HL-60 (cell line): ENCODE results near the gene POLN.
"Not testable (repeated sequence)": the region's sequence is repeated elsewhere in the genome, so short reads cannot be mapped to it uniquely, and the experiment has no call there.

ENCODE experiments used
- DNase-seq, 2 experiments: peaks; one replicate each; pipeline ENCODE4 v3.0.0-alpha.2; 2010 to 2020; ENCODE audit warnings: low read depth in 1 of 2, low spot score in 1 of 2
- H3K27ac ChIP-seq: fragments of 250-450 bp; sonication (Bioruptor Pico); replicated peaks from 2 replicates; pipeline ENCODE4 v1.5.1; 2020; ENCODE audit warnings: mild to moderate bottlenecking, moderate library complexity
- H3K27me3 ChIP-seq: fragments of 250-450 bp; sonication (Bioruptor Pico); 2 replicates; pipeline ENCODE4 v1.5.1; 2021; ENCODE audit warnings: mild to moderate bottlenecking, moderate library complexity; ENCODE audit not compliant: insufficient read depth, poor library complexity, severe bottlenecking
- H3K4me3 ChIP-seq: replicated peaks from 2 replicates; pipeline ENCODE4 v1.5.1; 2011; ENCODE audit warnings: mild to moderate bottlenecking, control low read depth, low read length; ENCODE audit not compliant: insufficient read depth
- CTCF ChIP-seq: IDR thresholded peaks from one replicate; pipeline ENCODE4 v1.5.1; 2011; ENCODE audit warnings: low read length, control low read depth, inconsistent platforms; ENCODE audit not compliant: insufficient read depth
- GABPA ChIP-seq: IDR thresholded peaks from 2 replicates; pipeline ENCODE4 v1.6.1; 2012; ENCODE audit warnings: low read depth
- POLR2AphosphoS5 ChIP-seq: IDR thresholded peaks from 2 replicates; pipeline ENCODE4 v1.6.1; 2012; ENCODE audit warnings: low read depth
- REST ChIP-seq: IDR thresholded peaks from 2 replicates; pipeline ENCODE4 v1.6.1; 2012; ENCODE audit warnings: low read depth; ENCODE audit not compliant: insufficient replicate concordance
- SPI1 ChIP-seq: IDR thresholded peaks from 2 replicates; pipeline ENCODE4 v1.6.1; 2012; ENCODE audit warnings: low read depth, mild to moderate bottlenecking, borderline replicate concordance

The POLN gene

GRCh38 chr4:2036866-2037265 is 205.1 kb downstream of the POLN start:
- Histone ChIP-seq H3K27me3 (peaks cover 15% of the 10 kb centered on the region), H3K4me3 (no peak overlapping the region), H3K27ac (no peak overlapping the region; the same call in 1 of the 2 replicates)
- TF ChIP-seq SPI1 (peak; percentile 97), GABPA (no peak), POLR2AphosphoS5 (peak; percentile 54), CTCF (no peak), REST (no peak)
- peak; percentile 69 to 75 for DNase-seq

GRCh38 chr4:2036327-2036726 is 205.6 kb downstream of the POLN start:
- H3K27ac ChIP-seq = no peak overlapping the region
- no peak overlapping the region for H3K4me3 ChIP-seq
- no peak for TF ChIP-seq GABPA
- TF ChIP-seq POLR2AphosphoS5 = no peak
- no peak for TF ChIP-seq CTCF
- no peak for TF ChIP-seq SPI1
- no peak for TF ChIP-seq REST
- peaks cover 12% of the 10 kb centered on the region for H3K27me3 ChIP-seq
- no peak for DNase-seq

GRCh38 chr4:2031161-2031560 is 210.8 kb downstream of the POLN start:
- H3K27me3 ChIP-seq, H3K27ac ChIP-seq, H3K4me3 ChIP-seq, DNase-seq: not testable (repeated sequence)

GRCh38 chr4:2027120-2027519 is 214.8 kb downstream of the POLN start:
- not testable (repeated sequence) for H3K4me3 ChIP-seq, H3K27me3 ChIP-seq, DNase-seq, H3K27ac ChIP-seq

GRCh38 chr4:2025817-2026216 is 216.1 kb downstream of the POLN start:
- H3K27ac ChIP-seq = no peak overlapping the region
- TF ChIP-seq SPI1 (no peak), REST (no peak), CTCF (no peak), POLR2AphosphoS5 (no peak), GABPA (no peak)
- DNase-seq = no peak

More at GRCh38 chr4:2025817-2026216, 216.1 kb downstream of the POLN start:
- H3K4me3 ChIP-seq = no peak overlapping the region
- peaks cover 10% of the 10 kb centered on the region for H3K27me3 ChIP-seq
